Measurements from ENCODE around the gene KISS1R. TPM values are rescaled to one million over a fixed set of nuclear protein-coding genes. Genes with fewer than 3 reads are reported as not detected.

Gene KISS1R
- total and polyA plus RNA-seq, 7 experiments from 2014 or later: 0.72 to 3.0 (median 1.2) TPM

DNA sequence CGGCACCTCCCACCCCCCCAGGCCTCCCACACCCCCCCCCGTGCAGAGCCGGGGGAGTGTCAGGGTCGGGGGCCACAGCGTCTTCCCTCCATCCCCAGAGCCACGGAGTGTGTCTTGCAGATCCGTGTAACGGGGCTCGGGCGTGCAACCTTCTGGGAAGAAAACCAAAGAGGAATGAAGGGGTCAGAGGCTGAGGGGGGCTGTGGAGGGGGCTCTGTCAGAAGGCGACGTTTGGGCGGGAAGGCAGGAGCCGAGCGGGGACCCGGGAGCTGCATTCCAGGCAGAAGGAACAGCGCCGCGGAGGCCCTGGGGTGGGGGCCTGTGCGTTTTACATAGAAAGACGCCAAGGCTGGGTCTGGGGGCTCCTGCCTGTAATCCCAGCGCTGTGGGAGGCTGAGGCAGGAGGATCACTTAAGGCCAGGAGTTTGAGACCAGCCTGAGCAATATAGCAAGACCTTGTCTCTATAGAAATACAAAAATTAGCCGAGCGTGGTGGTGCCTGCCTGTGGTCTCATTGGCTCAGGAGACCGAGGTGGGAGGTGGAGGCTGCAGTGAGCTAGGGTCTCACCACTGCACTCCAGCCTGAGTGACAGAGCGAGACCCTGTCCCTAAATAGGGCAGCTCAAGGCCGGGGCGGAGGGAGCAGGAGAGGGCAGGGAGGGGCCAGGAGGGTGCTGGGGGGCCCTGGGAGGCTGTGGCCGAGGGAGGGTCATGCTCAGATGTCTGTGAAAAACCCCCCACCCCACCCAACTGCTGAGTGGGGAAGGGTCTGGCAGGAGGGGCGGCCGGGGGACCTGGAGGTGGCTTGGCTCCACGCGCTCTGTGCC lies 36.5 kb downstream of the KISS1R start:
- Histone ChIP-seq H3K27me3 (ENCODE audit: control insufficient read depth in 2 of 2, insufficient read depth in 2 of 2, low read length in 2 of 2) (no peaks in the 10 kb centered on the region), H3K9me3 (ENCODE audit: control insufficient read depth in 2 of 3, low read length in 3 of 3) (no peaks in the 10 kb centered on the region), H3K4me3 (ENCODE audit: low read length) (no peak overlapping the region), H3K4me1 (ENCODE audit: control insufficient read depth in 2 of 2, insufficient read depth in 2 of 2, low read length in 2 of 2) (peaks cover 6 to 11% of the 10 kb centered on the region in 2 donors), H3K36me3 (ENCODE audit: control insufficient read depth in 2 of 3, insufficient read depth in 3 of 3, low read length in 3 of 3) (no peaks in the 10 kb centered on the region), H3K27ac (ENCODE audit: low read depth, low read length) (no peak overlapping the region)
- H3K36me3 Mint-ChIP-seq: no peaks in the 10 kb centered on the region
- H3K9me3 Mint-ChIP-seq: no peaks in the 10 kb centered on the region
- H3K27ac Mint-ChIP-seq: peak overlapping the region in 3 of 9 donors; percentile 24 to 58 (median 30)
- H3K4me1 Mint-ChIP-seq: peaks cover 0 to 11% (median 0%) of the 10 kb centered on the region in 7 donors
- ATAC-seq: no peak
- no peaks in the 10 kb centered on the region for H3K27me3 Mint-ChIP-seq
- no peak for DNase-seq
- POLR2A ChIA-PET: interaction anchor here (0.6 to 0.7 kb wide), 2 partner anchors 21 to 960 kb away, joined by 3 read pairs; no protein-coding TSS in a partner anchor
- intact Hi-C loops (cut with micrococcal nuclease): no loop called here
- CTCF ChIA-PET: interaction anchor here (0.6 kb wide), 1 partner anchor 239 kb away, joined by 3 read pairs; no protein-coding TSS in a partner anchor
- H3K4me3 Mint-ChIP-seq: peak overlapping the region in 6 of 10 donors; percentile 7 to 70 (median 45)

DNA sequence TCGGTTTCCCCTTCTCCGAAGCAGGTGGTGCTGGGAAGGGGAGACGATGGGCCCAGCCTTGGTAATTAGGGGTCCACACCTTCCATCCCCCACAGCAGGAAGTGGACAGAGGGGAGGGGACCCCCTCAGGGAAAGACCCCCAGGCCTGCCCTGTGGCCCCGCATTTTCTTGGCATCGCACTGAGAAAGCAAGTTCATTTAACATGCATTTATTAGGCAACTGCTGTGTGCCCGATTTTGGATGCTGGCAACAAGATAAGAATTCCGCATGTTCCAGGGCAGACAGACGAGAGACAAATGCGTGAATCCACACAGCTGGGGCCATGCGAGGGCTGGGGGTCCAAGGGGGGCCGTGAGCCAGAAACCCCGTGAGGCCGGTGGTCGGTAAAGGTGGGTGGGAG lies 37.1 kb downstream of the KISS1R start:
- no peak for DNase-seq
- ChIA-PET POLR2A (no interaction called here), CTCF (no interaction called here)
- intact Hi-C loops (cut with micrococcal nuclease): no loop called here
- H3K27ac Mint-ChIP-seq: no peak overlapping the region
- H3K27ac ChIP-seq (ENCODE audit: low read depth, low read length): no peak overlapping the region
- no peak overlapping the region for H3K4me3 ChIP-seq (ENCODE audit: low read length)
- peaks cover 0 to 13% (median 3%) of the 10 kb centered on the region in 7 donors for H3K4me1 Mint-ChIP-seq
- H3K36me3 Mint-ChIP-seq: peaks cover 0 to 3% (median 0%) of the 10 kb centered on the region in 5 donors
- H3K9me3 ChIP-seq (ENCODE audit: control insufficient read depth in 2 of 3, low read length in 3 of 3): no peaks in the 10 kb centered on the region
- peaks cover 6 to 11% of the 10 kb centered on the region in 2 donors for H3K4me1 ChIP-seq (ENCODE audit: control insufficient read depth in 2 of 2, insufficient read depth in 2 of 2, low read length in 2 of 2)
- H3K4me3 Mint-ChIP-seq: no peak overlapping the region
- H3K27me3 ChIP-seq (ENCODE audit: control insufficient read depth in 2 of 2, insufficient read depth in 2 of 2, low read length in 2 of 2): no peaks in the 10 kb centered on the region
- H3K36me3 ChIP-seq (ENCODE audit: control insufficient read depth in 2 of 3, insufficient read depth in 3 of 3, low read length in 3 of 3): no peaks in the 10 kb centered on the region
- H3K27me3 Mint-ChIP-seq: no peaks in the 10 kb centered on the region
- no peaks in the 10 kb centered on the region for H3K9me3 Mint-ChIP-seq
- no peak for ATAC-seq

DNA sequence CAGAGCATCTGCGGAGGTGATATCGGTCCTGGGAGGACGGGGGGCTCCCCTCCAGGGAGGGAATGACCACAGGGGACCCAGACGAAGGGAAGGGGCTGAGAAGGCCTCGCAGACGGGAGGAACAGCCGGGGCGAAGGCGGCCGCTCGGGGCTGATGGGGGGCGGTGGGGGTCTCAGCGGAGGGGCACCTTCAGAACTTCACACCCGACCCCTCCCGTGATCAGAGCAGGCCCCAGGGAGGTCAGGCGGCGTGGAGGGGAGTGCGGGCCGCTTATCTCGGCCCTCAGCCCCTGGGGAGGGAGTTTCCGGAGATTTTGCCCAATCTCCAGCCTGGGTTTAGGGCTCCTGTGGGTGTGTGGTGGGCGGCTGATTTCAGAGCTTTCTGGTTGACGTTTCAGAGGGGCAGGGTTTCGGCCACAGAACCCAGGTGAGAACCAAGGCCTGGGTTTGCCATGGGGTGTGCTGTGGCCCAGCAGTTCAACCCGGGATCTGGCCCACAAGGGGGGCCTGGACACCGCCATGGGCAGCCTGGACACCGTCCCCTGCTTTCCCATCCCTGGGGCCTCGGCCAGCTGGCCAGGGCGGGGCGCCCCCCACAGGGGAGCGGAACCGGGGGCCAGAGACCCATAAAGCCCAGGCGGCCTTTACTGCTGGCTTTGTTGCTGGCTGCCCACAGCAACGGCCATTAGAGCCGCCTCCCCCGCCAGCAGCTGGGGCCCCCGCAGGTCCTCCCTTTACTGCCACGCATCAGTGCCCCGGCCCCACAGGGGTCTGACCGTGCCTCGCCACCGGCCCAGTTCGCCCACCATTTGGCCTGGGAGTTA lies 37.8 kb downstream of the KISS1R start:
- peaks cover 0 to 13% (median 3%) of the 10 kb centered on the region in 7 donors for H3K4me1 Mint-ChIP-seq
- H3K36me3 ChIP-seq (ENCODE audit: control insufficient read depth in 2 of 3, insufficient read depth in 3 of 3, low read length in 3 of 3): no peaks in the 10 kb centered on the region
- H3K27me3 ChIP-seq (ENCODE audit: control insufficient read depth in 2 of 2, insufficient read depth in 2 of 2, low read length in 2 of 2): no peaks in the 10 kb centered on the region
- CTCF ChIA-PET: no interaction called here
- no peaks in the 10 kb centered on the region for H3K9me3 Mint-ChIP-seq
- H3K27ac ChIP-seq (ENCODE audit: low read depth, low read length): no peak overlapping the region
- intact Hi-C loops (cut with micrococcal nuclease): no loop called here
- POLR2A ChIA-PET: no interaction called here
- no peak overlapping the region for H3K4me3 Mint-ChIP-seq
- no peaks in the 10 kb centered on the region for H3K27me3 Mint-ChIP-seq
- DNase-seq (no peak), ATAC-seq (no peak)
- no peak overlapping the region for H3K4me3 ChIP-seq (ENCODE audit: low read length)
- H3K27ac Mint-ChIP-seq: no peak overlapping the region
- H3K36me3 Mint-ChIP-seq: peaks cover 0 to 3% (median 0%) of the 10 kb centered on the region in 5 donors
- H3K9me3 ChIP-seq (ENCODE audit: control insufficient read depth in 2 of 3, low read length in 3 of 3): no peaks in the 10 kb centered on the region
- peaks cover 6 to 11% of the 10 kb centered on the region in 2 donors for H3K4me1 ChIP-seq (ENCODE audit: control insufficient read depth in 2 of 2, insufficient read depth in 2 of 2, low read length in 2 of 2)

DNA sequence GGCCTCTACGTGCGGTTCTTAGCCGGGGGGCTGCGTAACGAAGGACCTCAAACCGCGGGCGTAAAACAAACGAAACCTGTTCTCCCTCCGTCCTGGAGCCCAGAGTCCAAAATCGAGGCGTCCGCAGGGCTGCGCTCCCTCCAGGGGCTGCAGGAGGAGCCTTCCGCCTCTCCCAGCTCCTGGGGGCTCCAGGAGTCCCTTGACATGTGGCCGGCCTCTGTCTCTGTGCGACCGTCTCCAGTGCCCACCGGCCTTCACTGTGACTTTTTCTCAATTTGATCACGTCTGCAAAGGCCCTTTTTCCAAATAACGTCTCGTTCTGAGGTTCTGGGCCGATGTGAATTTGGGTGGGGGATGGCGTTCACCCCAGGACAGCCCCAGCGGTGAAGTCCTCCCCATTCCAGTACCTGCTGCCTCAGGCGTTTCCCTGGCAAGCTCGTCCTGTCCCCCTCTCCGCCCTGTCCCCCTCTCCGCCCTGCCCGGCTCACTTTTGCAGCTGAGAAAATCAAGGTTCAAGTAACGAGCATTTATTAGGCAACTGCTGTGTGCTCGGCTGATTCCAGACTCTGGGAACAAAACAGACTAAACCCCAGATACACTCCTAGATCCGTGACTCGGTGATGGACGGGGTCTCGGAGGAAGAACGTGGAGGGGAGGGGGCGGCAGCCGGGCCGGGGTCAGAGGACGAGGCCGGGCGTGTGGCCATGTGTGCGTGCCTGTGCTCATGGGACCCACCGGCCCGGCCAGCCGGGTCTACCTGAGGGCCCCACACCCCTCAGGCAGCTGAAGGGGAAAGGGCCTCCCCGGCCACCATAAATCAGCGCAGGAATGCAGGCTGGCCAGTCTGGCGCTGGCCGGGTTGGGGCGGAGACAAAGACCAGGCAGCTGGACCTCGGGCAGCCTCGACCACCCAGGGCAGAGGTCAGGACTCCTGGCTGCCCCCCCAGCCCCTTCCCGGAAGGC lies 39.0 kb downstream of the KISS1R start:
- Histone ChIP-seq H3K4me1 (ENCODE audit: control insufficient read depth in 2 of 2, insufficient read depth in 2 of 2, low read length in 2 of 2) (peaks cover 6 to 11% of the 10 kb centered on the region in 2 donors), H3K27ac (ENCODE audit: low read depth, low read length) (no peak overlapping the region), H3K27me3 (ENCODE audit: control insufficient read depth in 2 of 2, insufficient read depth in 2 of 2, low read length in 2 of 2) (no peaks in the 10 kb centered on the region), H3K4me3 (ENCODE audit: low read length) (no peak overlapping the region), H3K9me3 (ENCODE audit: control insufficient read depth in 2 of 3, low read length in 3 of 3) (no peaks in the 10 kb centered on the region), H3K36me3 (ENCODE audit: control insufficient read depth in 2 of 3, insufficient read depth in 3 of 3, low read length in 3 of 3) (no peaks in the 10 kb centered on the region)
- peaks cover 0 to 10% (median 3%) of the 10 kb centered on the region in 7 donors for H3K4me1 Mint-ChIP-seq
- H3K4me3 Mint-ChIP-seq: no peak overlapping the region
- no peak overlapping the region for H3K27ac Mint-ChIP-seq
- CTCF ChIA-PET: interaction anchor here (0.5 kb wide), 1 partner anchor 33 kb away, joined by 3 read pairs; no protein-coding TSS in a partner anchor
- DNase-seq: no peak
- no peaks in the 10 kb centered on the region for H3K27me3 Mint-ChIP-seq
- ATAC-seq: no peak
- intact Hi-C loops (cut with micrococcal nuclease): no loop called here
- peaks cover 0 to 3% (median 0%) of the 10 kb centered on the region in 5 donors for H3K36me3 Mint-ChIP-seq
- no peaks in the 10 kb centered on the region for H3K9me3 Mint-ChIP-seq
- POLR2A ChIA-PET: no interaction called here

DNA sequence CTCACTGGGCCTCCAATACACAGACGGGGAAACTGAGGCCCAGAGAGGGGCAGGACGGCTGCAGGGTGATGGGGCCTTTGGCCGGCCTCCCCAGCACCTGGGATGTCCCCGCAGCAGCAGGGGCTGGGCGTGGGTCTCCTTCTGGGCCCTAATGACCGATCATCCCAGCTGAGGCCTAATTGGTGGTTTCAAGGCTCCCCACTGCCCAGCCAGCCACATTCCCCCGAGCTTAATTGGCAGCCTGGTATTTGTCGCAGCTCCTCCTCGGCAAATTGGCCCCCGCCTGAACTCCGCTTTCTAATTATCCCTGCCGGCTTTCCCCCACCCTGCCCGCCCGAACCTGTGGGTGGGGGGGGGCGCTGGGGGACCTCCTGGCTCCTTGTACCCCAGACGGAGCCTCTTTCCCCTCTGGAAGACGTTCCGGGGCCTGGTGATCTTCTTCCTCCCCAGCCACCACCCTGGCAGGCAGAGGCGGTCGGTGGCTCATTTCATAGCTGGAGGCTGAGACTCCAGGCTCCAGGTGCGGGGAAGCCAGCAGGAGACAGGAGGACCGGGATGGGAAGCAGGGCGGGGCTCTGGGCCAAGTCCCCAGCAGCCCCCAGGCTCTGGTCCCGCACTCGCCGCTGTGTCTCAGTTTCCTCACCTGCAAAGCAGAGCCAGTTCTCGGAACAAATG lies 39.8 kb downstream of the KISS1R start:
- intact Hi-C loops (cut with micrococcal nuclease): no loop called here
- Mint-ChIP-seq H3K36me3 (peaks cover 0 to 3% (median 0%) of the 10 kb centered on the region in 5 donors), H3K9me3 (no peaks in the 10 kb centered on the region), H3K4me1 (peaks cover 0 to 10% (median 4%) of the 10 kb centered on the region in 7 donors), H3K27ac (no peak overlapping the region), H3K4me3 (no peak overlapping the region), H3K27me3 (no peaks in the 10 kb centered on the region)
- ChIA-PET POLR2A (no interaction called here), CTCF (interaction anchor here (0.5 kb wide), 1 partner anchor 34 kb away, joined by 3 read pairs; no protein-coding TSS in a partner anchor)
- Histone ChIP-seq H3K27me3 (ENCODE audit: control insufficient read depth in 2 of 2, insufficient read depth in 2 of 2, low read length in 2 of 2) (no peaks in the 10 kb centered on the region), H3K9me3 (ENCODE audit: control insufficient read depth in 2 of 3, low read length in 3 of 3) (no peaks in the 10 kb centered on the region), H3K27ac (ENCODE audit: low read depth, low read length) (no peak overlapping the region), H3K36me3 (ENCODE audit: control insufficient read depth in 2 of 3, insufficient read depth in 3 of 3, low read length in 3 of 3) (no peaks in the 10 kb centered on the region), H3K4me3 (ENCODE audit: low read length) (no peak overlapping the region), H3K4me1 (ENCODE audit: control insufficient read depth in 2 of 2, insufficient read depth in 2 of 2, low read length in 2 of 2) (peaks cover 6 to 11% of the 10 kb centered on the region in 2 donors)
- DNase-seq (no peak), ATAC-seq (no peak)
